Lower leg skin (tissue), 3 donors: Measurements from ENCODE around the gene ZNF280C.
"Not testable (repeated sequence)": the region's sequence is repeated elsewhere in the genome, so short reads cannot be mapped to it uniquely, and the experiment has no call there.

ENCODE experiments used
- POLR2A ChIP-seq, 2 donors: fragments of 450-650 bp; IDR thresholded peaks; one replicate each; pipeline ENCODE4 v1.6.1; 2016 to 2017; ENCODE audit warnings: antibody characterized with exemption in 2 of 2, mild to moderate bottlenecking in 1 of 2, moderate library complexity in 1 of 2
- TF ChIP-seq, protein P1 (sequence below), 3 donors: fragments of 450-650 bp; IDR thresholded peaks; one replicate each; pipeline ENCODE4 v1.5.1; 2016; ENCODE audit warnings: antibody characterized with exemption in 3 of 3, mild to moderate bottlenecking in 3 of 3, moderate library complexity in 2 of 3

DNA sequence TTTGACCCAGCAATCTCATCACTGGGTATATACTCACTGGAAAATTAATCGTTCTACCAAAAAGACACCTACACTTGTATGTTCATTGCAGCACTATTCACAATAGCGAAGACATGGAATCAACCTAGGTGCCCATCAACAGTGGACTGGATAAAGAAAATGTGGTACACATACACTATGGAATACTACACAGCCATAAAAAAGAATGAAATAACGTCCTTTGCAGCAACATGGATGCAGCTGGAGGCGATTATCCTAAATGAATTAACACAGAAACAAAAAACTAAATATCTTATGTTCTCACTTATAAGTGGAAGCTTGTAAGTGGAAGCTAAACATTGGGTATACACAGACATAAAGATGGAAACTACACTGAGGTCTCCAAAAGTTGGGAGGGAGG lies 37.5 kb downstream of the ZNF280C start:
- TF ChIP-seq, protein P1, sequence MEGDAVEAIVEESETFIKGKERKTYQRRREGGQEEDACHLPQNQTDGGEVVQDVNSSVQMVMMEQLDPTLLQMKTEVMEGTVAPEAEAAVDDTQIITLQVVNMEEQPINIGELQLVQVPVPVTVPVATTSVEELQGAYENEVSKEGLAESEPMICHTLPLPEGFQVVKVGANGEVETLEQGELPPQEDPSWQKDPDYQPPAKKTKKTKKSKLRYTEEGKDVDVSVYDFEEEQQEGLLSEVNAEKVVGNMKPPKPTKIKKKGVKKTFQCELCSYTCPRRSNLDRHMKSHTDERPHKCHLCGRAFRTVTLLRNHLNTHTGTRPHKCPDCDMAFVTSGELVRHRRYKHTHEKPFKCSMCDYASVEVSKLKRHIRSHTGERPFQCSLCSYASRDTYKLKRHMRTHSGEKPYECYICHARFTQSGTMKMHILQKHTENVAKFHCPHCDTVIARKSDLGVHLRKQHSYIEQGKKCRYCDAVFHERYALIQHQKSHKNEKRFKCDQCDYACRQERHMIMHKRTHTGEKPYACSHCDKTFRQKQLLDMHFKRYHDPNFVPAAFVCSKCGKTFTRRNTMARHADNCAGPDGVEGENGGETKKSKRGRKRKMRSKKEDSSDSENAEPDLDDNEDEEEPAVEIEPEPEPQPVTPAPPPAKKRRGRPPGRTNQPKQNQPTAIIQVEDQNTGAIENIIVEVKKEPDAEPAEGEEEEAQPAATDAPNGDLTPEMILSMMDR (IDR thresholded peaks at IDR 0.05): not testable (repeated sequence)
- not testable (repeated sequence) for TF ChIP-seq POLR2A (IDR thresholded peaks at IDR 0.05)
